Measurements from ENCODE around the gene TSPAN15.

TSPAN15 gene

GRCh38 chr10:69451209-69451783 is at the start of gene TSPAN15:
TSS of gene TSPAN15 (plus strand) at chr10:69451465. CDS start at chr10:69451595, 130 bp downstream.
- DNase-seq: peak; percentile 78

- no peak for DNase-seq
Observed at GRCh38 chr10:69402386-69402785, 48.9 kb upstream of the TSPAN15 start.

- DNase-seq: no peak
Observed at GRCh38 chr10:69403066-69403465, 48.2 kb upstream of the TSPAN15 start.

- no peak for DNase-seq
Observed at GRCh38 chr10:69403519-69403918, 47.7 kb upstream of the TSPAN15 start.

- no peak for DNase-seq
Observed at GRCh38 chr10:69404786-69405185, 46.5 kb upstream of the TSPAN15 start.

- DNase-seq: no peak
Observed at GRCh38 chr10:69405221-69405620, 46.0 kb upstream of the TSPAN15 start.

- DNase-seq: no peak
Observed at GRCh38 chr10:69406302-69406811, 44.9 kb upstream of the TSPAN15 start.

- no peak for DNase-seq
Observed at GRCh38 chr10:69406816-69407580, 44.3 kb upstream of the TSPAN15 start.

- no peak for DNase-seq
Observed at GRCh38 chr10:69407621-69408301, 43.5 kb upstream of the TSPAN15 start.

GRCh38 chr10:69408318-69409175 is 42.7 kb upstream of the TSPAN15 start:
- peak; percentile 61 for DNase-seq

GRCh38 chr10:69409176-69409495 is 42.1 kb upstream of the TSPAN15 start:
- no peak for DNase-seq

GRCh38 chr10:69409968-69410367 is 41.3 kb upstream of the TSPAN15 start:
- no peak for DNase-seq

GRCh38 chr10:69410487-69410886 is 40.8 kb upstream of the TSPAN15 start:
- no peak for DNase-seq

- DNase-seq: no peak
Observed at GRCh38 chr10:69411476-69411875, 39.8 kb upstream of the TSPAN15 start.

GRCh38 chr10:69412232-69412790 is 39.0 kb upstream of the TSPAN15 start:
- DNase-seq: no peak

GRCh38 chr10:69413221-69413865 is 37.9 kb upstream of the TSPAN15 start:
- DNase-seq: no peak

- no peak for DNase-seq
Observed at GRCh38 chr10:69414036-69415018, 36.9 kb upstream of the TSPAN15 start.

GRCh38 chr10:69415049-69415448 is 36.2 kb upstream of the TSPAN15 start:
- no peak for DNase-seq

GRCh38 chr10:69415951-69416350 is 35.3 kb upstream of the TSPAN15 start:
- no peak for DNase-seq

GRCh38 chr10:69416695-69417094 is 34.6 kb upstream of the TSPAN15 start, which contains the start of gene TACR2:
TSS of gene TACR2 (minus strand) at chr10:69416918. CDS start at chr10:69416323, 595 bp downstream.
- no peak for DNase-seq

GRCh38 chr10:69417542-69417941 is 33.7 kb upstream of the TSPAN15 start:
- DNase-seq: no peak

All from NCI-H1436 treated with DMSO at 0.1 percent for 48 hours (cell line).